ENCODE results near the gene EGFR.

DNA sequence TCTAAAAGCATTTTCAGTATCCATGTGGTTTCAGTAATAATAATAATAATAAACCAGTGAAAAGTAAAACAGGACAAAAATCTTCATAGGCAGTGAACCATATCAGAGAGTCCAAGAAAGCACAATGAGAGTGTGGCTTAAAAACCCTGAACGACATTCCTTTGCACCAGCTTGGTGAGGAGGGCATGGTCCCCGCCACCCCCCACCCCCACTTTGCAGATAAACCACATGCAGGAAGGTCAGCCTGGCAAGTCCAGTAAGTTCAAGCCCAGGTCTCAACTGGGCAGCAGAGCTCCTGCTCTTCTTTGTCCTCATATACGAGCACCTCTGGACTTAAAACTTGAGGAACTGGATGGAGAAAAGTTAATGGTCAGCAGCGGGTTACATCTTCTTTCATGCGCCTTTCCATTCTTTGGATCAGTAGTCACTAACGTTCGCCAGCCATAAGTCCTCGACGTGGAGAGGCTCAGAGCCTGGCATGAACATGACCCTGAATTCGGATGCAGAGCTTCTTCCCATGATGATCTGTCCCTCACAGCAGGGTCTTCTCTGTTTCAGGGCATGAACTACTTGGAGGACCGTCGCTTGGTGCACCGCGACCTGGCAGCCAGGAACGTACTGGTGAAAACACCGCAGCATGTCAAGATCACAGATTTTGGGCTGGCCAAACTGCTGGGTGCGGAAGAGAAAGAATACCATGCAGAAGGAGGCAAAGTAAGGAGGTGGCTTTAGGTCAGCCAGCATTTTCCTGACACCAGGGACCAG lies 172.5 kb downstream of the EGFR start:
- no peak for TF ChIP-seq CTCF (IDR thresholded peaks at IDR 0.05)
- no peak for TF ChIP-seq EP300 (IDR thresholded peaks at IDR 0.05)
- TF ChIP-seq POLR2A (IDR thresholded peaks at IDR 0.05), result no peak

Data from sigmoid colon (tissue), 4 donors.